Measurements from ENCODE around the gene SESN1.

Gene SESN1

DNA sequence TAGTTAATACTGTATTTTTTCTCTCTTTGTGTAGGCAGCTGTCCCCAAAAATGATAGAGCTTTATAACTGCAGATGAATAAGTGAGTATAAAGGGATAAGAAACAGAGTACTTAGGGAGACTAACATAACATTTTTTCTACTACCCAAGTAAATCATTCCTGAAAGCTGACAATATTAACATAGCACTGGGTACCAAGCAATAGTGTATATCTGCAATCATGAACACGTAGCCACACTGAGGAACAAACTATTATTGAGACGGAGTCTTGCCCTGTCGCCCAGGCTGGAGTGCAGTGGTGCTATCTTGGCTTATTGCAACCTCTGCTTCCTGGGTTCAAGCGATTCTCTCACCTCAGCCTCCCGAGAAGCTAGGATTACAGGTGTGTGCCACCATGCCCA is 105.9 kb downstream of the SESN1 start:
- Histone ChIP-seq H3K9me3 (peaks cover 0 to 5% (median 0%) of the 10 kb centered on the region in 3 donors), H3K27ac (no peak overlapping the region), H3K36me3 (peaks cover 70 to 84% (median 81%) of the 10 kb centered on the region in 3 donors), H3K27me3 (no peaks in the 10 kb centered on the region), H3K4me1 (no peaks in the 10 kb centered on the region), H3K4me3 (no peak overlapping the region)
- no peak for DNase-seq
- TF ChIP-seq, protein P1, sequence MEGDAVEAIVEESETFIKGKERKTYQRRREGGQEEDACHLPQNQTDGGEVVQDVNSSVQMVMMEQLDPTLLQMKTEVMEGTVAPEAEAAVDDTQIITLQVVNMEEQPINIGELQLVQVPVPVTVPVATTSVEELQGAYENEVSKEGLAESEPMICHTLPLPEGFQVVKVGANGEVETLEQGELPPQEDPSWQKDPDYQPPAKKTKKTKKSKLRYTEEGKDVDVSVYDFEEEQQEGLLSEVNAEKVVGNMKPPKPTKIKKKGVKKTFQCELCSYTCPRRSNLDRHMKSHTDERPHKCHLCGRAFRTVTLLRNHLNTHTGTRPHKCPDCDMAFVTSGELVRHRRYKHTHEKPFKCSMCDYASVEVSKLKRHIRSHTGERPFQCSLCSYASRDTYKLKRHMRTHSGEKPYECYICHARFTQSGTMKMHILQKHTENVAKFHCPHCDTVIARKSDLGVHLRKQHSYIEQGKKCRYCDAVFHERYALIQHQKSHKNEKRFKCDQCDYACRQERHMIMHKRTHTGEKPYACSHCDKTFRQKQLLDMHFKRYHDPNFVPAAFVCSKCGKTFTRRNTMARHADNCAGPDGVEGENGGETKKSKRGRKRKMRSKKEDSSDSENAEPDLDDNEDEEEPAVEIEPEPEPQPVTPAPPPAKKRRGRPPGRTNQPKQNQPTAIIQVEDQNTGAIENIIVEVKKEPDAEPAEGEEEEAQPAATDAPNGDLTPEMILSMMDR (IDR thresholded peaks at IDR 0.05) = no peak
- intact Hi-C loops (cut with DNase I; ENCODE audit: low total_unique reads) = no loop called here

DNA sequence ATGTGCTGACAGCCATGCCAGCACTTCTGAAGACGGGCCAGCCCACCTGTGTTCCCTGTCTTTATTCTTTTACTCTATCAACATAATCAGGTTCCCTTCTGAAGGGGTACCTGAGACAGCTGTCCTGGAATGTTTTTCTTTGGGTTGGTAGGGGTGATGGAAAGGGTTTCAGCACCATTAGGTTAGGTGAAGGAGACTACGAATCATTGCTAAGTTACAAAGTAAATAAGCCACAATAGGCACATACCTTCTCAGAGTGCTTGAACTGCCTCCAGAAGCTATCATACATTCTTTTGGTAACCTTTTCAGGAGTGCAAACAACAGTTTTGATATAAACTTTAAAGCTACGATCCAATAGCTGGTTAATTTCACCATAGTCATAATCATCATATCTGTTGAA is 106.3 kb downstream of the SESN1 start:
- peaks cover 65 to 79% (median 76%) of the 10 kb centered on the region in 3 donors for H3K36me3 ChIP-seq
- no peaks in the 10 kb centered on the region for H3K27me3 ChIP-seq
- H3K9me3 ChIP-seq = peaks cover 0 to 5% (median 0%) of the 10 kb centered on the region in 3 donors
- no peak overlapping the region for H3K27ac ChIP-seq
- H3K4me1 ChIP-seq = no peaks in the 10 kb centered on the region
- no peak for DNase-seq
- no peak overlapping the region for H3K4me3 ChIP-seq
- TF ChIP-seq, protein P1 (IDR thresholded peaks at IDR 0.05) = no peak
- intact Hi-C loops (cut with DNase I; ENCODE audit: low total_unique reads) = no loop called here

DNA sequence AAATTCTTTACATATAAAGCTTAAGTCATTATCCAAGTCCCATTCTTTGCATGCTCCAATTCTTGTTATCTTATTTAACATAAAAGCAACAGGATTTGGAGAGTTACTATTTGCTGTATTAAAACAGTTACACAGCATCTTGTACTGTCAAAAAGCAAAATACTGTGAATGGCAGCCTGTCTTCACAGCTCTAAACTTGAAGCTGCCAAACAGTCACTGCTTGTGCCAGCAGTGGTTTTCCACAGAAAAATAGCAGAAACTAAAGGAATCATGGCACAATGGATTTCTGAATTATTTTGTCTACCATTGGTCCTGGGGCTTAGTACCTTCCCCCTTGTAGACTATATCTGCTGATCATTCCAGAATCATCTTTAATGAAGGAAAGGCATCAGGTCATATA is 107.5 kb downstream of the SESN1 start:
- no peak for DNase-seq
- no peaks in the 10 kb centered on the region for H3K27me3 ChIP-seq
- intact Hi-C loops (cut with DNase I; ENCODE audit: low total_unique reads) = no loop called here
- no peak overlapping the region for H3K4me3 ChIP-seq
- H3K36me3 ChIP-seq = peaks cover 54 to 68% (median 65%) of the 10 kb centered on the region in 3 donors
- TF ChIP-seq, protein P1 (IDR thresholded peaks at IDR 0.05) = no peak
- no peaks in the 10 kb centered on the region for H3K4me1 ChIP-seq
- H3K9me3 ChIP-seq = peaks cover 0 to 5% (median 0%) of the 10 kb centered on the region in 3 donors
- no peak overlapping the region for H3K27ac ChIP-seq

GRCh38 chr6:108985301-108985700 is 109.3 kb downstream of the SESN1 start:
- Histone ChIP-seq H3K9me3 (peaks cover 0 to 12% (median 0%) of the 10 kb centered on the region in 3 donors), H3K27me3 (no peaks in the 10 kb centered on the region), H3K36me3 (peaks cover 39 to 54% (median 51%) of the 10 kb centered on the region in 3 donors), H3K4me1 (no peaks in the 10 kb centered on the region), H3K27ac (no peak overlapping the region), H3K4me3 (no peak overlapping the region)
- TF ChIP-seq, protein P1 (IDR thresholded peaks at IDR 0.05) = no peak
- intact Hi-C loops (cut with DNase I; ENCODE audit: low total_unique reads) = no loop called here
- DNase-seq = no peak

- H3K36me3 ChIP-seq = peaks cover 20 to 38% (median 33%) of the 10 kb centered on the region in 3 donors
- H3K27me3 ChIP-seq = no peaks in the 10 kb centered on the region
- no peak for DNase-seq
- H3K4me1 ChIP-seq = no peaks in the 10 kb centered on the region
- H3K9me3 ChIP-seq = peaks cover 0 to 28% (median 0%) of the 10 kb centered on the region in 3 donors
- intact Hi-C loops (cut with DNase I; ENCODE audit: low total_unique reads) = no loop called here
- no peak overlapping the region for H3K4me3 ChIP-seq
- H3K27ac ChIP-seq = no peak overlapping the region
- TF ChIP-seq, protein P1 (IDR thresholded peaks at IDR 0.05) = no peak
These were observed 111.5 kb downstream of the SESN1 start for GRCh38 chr6:108983151-108983550.
